Amygdala (tissue), 56 donors: ENCODE measurements around the gene NOX5.
"Not testable (repeated sequence)": the region's sequence is repeated elsewhere in the genome, so short reads cannot be mapped to it uniquely, and the experiment has no call there.

Experiments used
- DNase-seq, 56 donors: peaks; one replicate each; lab custom pipeline; 2025; lab: John Stamatoyannopoulos, UW

Gene NOX5

GRCh38 chr15:69049976-69050375 is 35.5 kb downstream of the NOX5 start:
- DNase-seq, result no peak

GRCh38 chr15:69055251-69055650 is 40.8 kb downstream of the NOX5 start:
- no peak for DNase-seq

GRCh38 chr15:69056365-69056764 is 41.9 kb downstream of the NOX5 start:
- no peak for DNase-seq

GRCh38 chr15:69058830-69059556 is 44.5 kb downstream of the NOX5 start:
- DNase-seq, result peak in 55 of 56 donors; percentile 20 to 97 (median 74)

GRCh38 chr15:69059557-69059943 is 45.1 kb downstream of the NOX5 start:
- peak in 1 of 56 donors; percentile 29 for DNase-seq

- DNase-seq, result peak in 1 of 56 donors; percentile 20
Measured at GRCh38 chr15:69060041-69060481, 45.6 kb downstream of the NOX5 start.

GRCh38 chr15:69060744-69061143 is 46.2 kb downstream of the NOX5 start:
- DNase-seq, result no peak

GRCh38 chr15:69061414-69061842 is 46.9 kb downstream of the NOX5 start:
- DNase-seq, result no peak

- DNase-seq, result no peak
Measured at GRCh38 chr15:69064649-69065048, 50.2 kb downstream of the NOX5 start.

GRCh38 chr15:69066007-69066995 is 51.8 kb downstream of the NOX5 start:
- no peak for DNase-seq

GRCh38 chr15:69067296-69067695 is 52.8 kb downstream of the NOX5 start:
- no peak for DNase-seq

GRCh38 chr15:69068157-69068556 is 53.7 kb downstream of the NOX5 start:
- no peak for DNase-seq

- DNase-seq, result not testable (repeated sequence)
Measured at GRCh38 chr15:69069290-69069689, 54.8 kb downstream of the NOX5 start.

GRCh38 chr15:69069996-69070395 is 55.5 kb downstream of the NOX5 start:
- no peak for DNase-seq

- DNase-seq, result no peak
Measured at GRCh38 chr15:69070396-69070795, 55.9 kb downstream of the NOX5 start.

GRCh38 chr15:69071260-69071659 is 56.8 kb downstream of the NOX5 start:
- no peak for DNase-seq

GRCh38 chr15:69072906-69073305 is 58.4 kb downstream of the NOX5 start:
- DNase-seq, result no peak

- peak in 10 of 56 donors; percentile 2 to 43 (median 15) for DNase-seq
Measured at GRCh38 chr15:69074001-69074842, 59.7 kb downstream of the NOX5 start.

GRCh38 chr15:69074843-69075224 is 60.3 kb downstream of the NOX5 start:
- no peak for DNase-seq

GRCh38 chr15:69075440-69075839 is 60.9 kb downstream of the NOX5 start:
- DNase-seq, result no peak
